Measurements from ENCODE around the gene C2CD3. TPM values are rescaled to one million over a fixed set of nuclear protein-coding genes. Genes with fewer than 3 reads are reported as not detected.
"Not testable (repeated sequence)": the region's sequence is repeated elsewhere in the genome, so short reads cannot be mapped to it uniquely, and the experiment has no call there.

C2CD3 gene
- total and polyA plus RNA-seq, 10 donors = 5.7 to 49.2 (median 31.8) TPM

- Histone ChIP-seq H3K27me3 (replicated peaks in 1 of 7) (no peaks in the 10 kb centered on the region), H3K4me3 (no peak overlapping the region), H3K36me3 (no peaks in the 10 kb centered on the region), H3K9me3 (no peaks in the 10 kb centered on the region), H3K27ac (no peak overlapping the region), H3K4me1 (peaks cover 8 to 48% (median 29%) of the 10 kb centered on the region in 6 donors)
- no peak for TF ChIP-seq POLR2AphosphoS5 (IDR thresholded peaks at IDR 0.05)
- no peak for TF ChIP-seq CTCF (IDR thresholded peaks at IDR 0.05 in 8 of 11, conservative IDR thresholded peaks at IDR 0.05 in 3 of 11)
- no peak for TF ChIP-seq POLR2A (IDR thresholded peaks at IDR 0.05)
- DNase-seq = peak; percentile 20
- intact Hi-C loops (cut with DNase I; ENCODE audit: low total_unique reads) = no loop called here
- 89 to 95% (median 92%) methylated on average over 7 of the region's 7 CpGs for WGBS, 5 donors
These were observed 182.6 kb downstream of the C2CD3 start for GRCh38 chr11:73988227-73988626.

- H3K4me3 ChIP-seq; H3K36me3 ChIP-seq; H3K9me3 ChIP-seq; intact Hi-C loops (cut with DNase I; ENCODE audit: low total_unique reads); H3K27me3 ChIP-seq (replicated peaks in 1 of 7); H3K27ac ChIP-seq: not testable (repeated sequence)
- 90 to 96% (median 94%) methylated on average over 4 of the region's 4 CpGs for WGBS, 5 donors
- DNase-seq = peak; percentile 54
- peaks cover 14 to 47% (median 28%) of the 10 kb centered on the region in 6 donors for H3K4me1 ChIP-seq
These were observed 185.1 kb downstream of the C2CD3 start for GRCh38 chr11:73985661-73986060.

GRCh38 chr11:73983741-73984538, 186.9 kb downstream of the C2CD3 start:
- H3K27ac ChIP-seq = peak overlapping the region; percentile 93 to 97 (median 95)
- peak; percentile 49 for DNase-seq
- no peaks in the 10 kb centered on the region for H3K27me3 ChIP-seq (replicated peaks in 1 of 7)
- peaks cover 0 to 24% (median 2%) of the 10 kb centered on the region in 6 donors for H3K36me3 ChIP-seq
- intact Hi-C loops (cut with DNase I; ENCODE audit: low total_unique reads) = no loop called here
- peak overlapping the region; percentile 57 to 89 (median 82) for H3K4me3 ChIP-seq
- 52 to 58% (median 55%) methylated on average over 18 of the region's 18 CpGs for whole genome bisulfite sequencing, 5 donors
- peaks cover 28 to 64% (median 45%) of the 10 kb centered on the region in 6 donors for H3K4me1 ChIP-seq
- TF ChIP-seq CTCF (IDR thresholded peaks at IDR 0.05 in 8 of 11, conservative IDR thresholded peaks at IDR 0.05 in 3 of 11) = no peak
- no peak for TF ChIP-seq POLR2AphosphoS5 (IDR thresholded peaks at IDR 0.05)
- TF ChIP-seq POLR2A (IDR thresholded peaks at IDR 0.05) = no peak
- no peaks in the 10 kb centered on the region for H3K9me3 ChIP-seq

- Histone ChIP-seq H3K4me3 (peak overlapping the region; percentile 57 to 89 (median 82)), H3K9me3 (no peaks in the 10 kb centered on the region), H3K36me3 (peaks cover 0 to 32% (median 8%) of the 10 kb centered on the region in 6 donors), H3K4me1 (peaks cover 36 to 72% (median 53%) of the 10 kb centered on the region in 6 donors), H3K27me3 (replicated peaks in 1 of 7) (no peaks in the 10 kb centered on the region), H3K27ac (peak overlapping the region; percentile 93 to 97 (median 95))
- peak; percentile 99 for DNase-seq
- intact Hi-C loops (cut with DNase I; ENCODE audit: low total_unique reads) = no loop called here
- TF ChIP-seq POLR2A (IDR thresholded peaks at IDR 0.05) (peak; percentile 47 to 85 (median 70)), POLR2AphosphoS5 (IDR thresholded peaks at IDR 0.05) (peak; percentile 91 to 95 (median 94)), CTCF (IDR thresholded peaks at IDR 0.05 in 8 of 11, conservative IDR thresholded peaks at IDR 0.05 in 3 of 11) (peak in 2 of 11 experiments; percentile 18 to 26)
- WGBS, 5 donors = 1 to 3% (median 1%) methylated on average over 45 to 56 of the region's 56 CpGs
These were observed 187.6 kb downstream of the C2CD3 start for GRCh38 chr11:73982990-73983740.
